Suprapubic skin (tissue), 4 donors: ENCODE measurements around the gene CKM. TPM values are rescaled to one million over a fixed set of nuclear protein-coding genes. Genes with fewer than 3 reads are reported as not detected.

Source experiments
- DNase-seq, 2 donors: peaks; one replicate each; pipeline ENCODE4 v3.0.0-alpha.2; 2019; ENCODE audit warnings: low spot score in 2 of 2
- H3K27ac ChIP-seq: fragments of 200-600 bp; sonication (generic); one replicate; pipeline ENCODE4 v1.5.1; 2019
- H3K27me3 ChIP-seq: fragments of 200-600 bp; sonication (generic); one replicate; pipeline ENCODE4 v1.5.1; 2019
- H3K36me3 ChIP-seq: fragments of 200-600 bp; sonication (generic); one replicate; pipeline ENCODE4 v1.5.1; 2019
- H3K4me1 ChIP-seq: fragments of 200-600 bp; sonication (generic); one replicate; pipeline ENCODE4 v1.5.1; 2019
- H3K4me3 ChIP-seq: fragments of 200-600 bp; sonication (generic); one replicate; pipeline ENCODE4 v1.5.1; 2019; ENCODE audit warnings: mild to moderate bottlenecking
- H3K9me3 ChIP-seq: fragments of 200-600 bp; sonication (generic); one replicate; pipeline ENCODE4 v1.5.1; 2019
- EP300 ChIP-seq: sonication (generic); formaldehyde crosslinking; IDR thresholded peaks from one replicate; pipeline ENCODE4 v1.6.1; 2017; ENCODE audit warnings: antibody characterized with exemption
- POLR2A ChIP-seq, 2 donors: fragments of 450-650 bp; IDR thresholded peaks; one replicate each; pipeline ENCODE4 v1.6.1; 2017; ENCODE audit warnings: antibody characterized with exemption in 2 of 2, mild to moderate bottlenecking in 2 of 2, moderate library complexity in 2 of 2
- POLR2AphosphoS5 ChIP-seq, 3 donors: sonication (generic); formaldehyde crosslinking; IDR thresholded peaks; one replicate each; pipeline ENCODE4 v1.6.1; 2017; ENCODE audit warnings: antibody characterized with exemption in 3 of 3
- WGBS: methylation state at CpG from one replicate; pipeline ENCODE4 v1.1.5; 2018; 5-methylcytosine and 5-hydroxymethylcytosine counted together
- total RNA-seq, 4 donors: library from RNA; depleted of rRNA; stranded (reverse); fragments of >200 nt; gene quantifications; one replicate each; pipeline ENCODE4 v1.1.0, GENCODE V29; 2016
- TF ChIP-seq, protein P1 (sequence below), 2 donors: fragments of 200-600 bp in 1 of 2; fragments of 450-650 bp in 1 of 2; sonication (generic) in 1 of 2; IDR thresholded peaks; one replicate each; pipeline ENCODE4 v1.5.1; 2016 to 2019; ENCODE audit warnings: antibody characterized with exemption in 2 of 2, mild to moderate bottlenecking in 1 of 2, moderate library complexity in 1 of 2

The CKM gene
- total RNA-seq, 4 donors from 2014 or later = not detected

DNA sequence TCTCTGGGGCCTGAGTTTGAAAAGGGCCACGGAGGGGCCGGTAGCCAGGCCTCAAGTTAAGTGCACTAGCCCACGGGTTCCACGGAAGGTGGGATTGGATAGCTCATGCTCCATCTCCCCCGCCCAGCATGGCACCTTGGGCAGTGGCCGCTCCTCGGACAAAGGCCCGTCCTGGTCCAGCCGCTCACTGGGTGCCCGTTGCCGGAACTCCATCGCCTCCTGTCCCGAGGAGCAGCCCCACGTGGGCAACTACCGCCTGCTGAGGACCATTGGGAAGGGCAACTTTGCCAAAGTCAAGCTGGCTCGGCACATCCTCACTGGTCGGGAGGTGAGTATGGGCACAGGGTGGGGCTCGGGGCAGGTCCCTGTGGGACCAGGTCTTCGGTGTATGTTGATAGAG is 63.8 kb downstream of the CKM start:
- H3K4me1 ChIP-seq = peaks cover 10% of the 10 kb centered on the region
- H3K9me3 ChIP-seq = no peaks in the 10 kb centered on the region
- no peak overlapping the region for H3K27ac ChIP-seq
- TF ChIP-seq POLR2AphosphoS5 (IDR thresholded peaks at IDR 0.05) = no peak
- TF ChIP-seq EP300 = no peak
- TF ChIP-seq, protein P1, sequence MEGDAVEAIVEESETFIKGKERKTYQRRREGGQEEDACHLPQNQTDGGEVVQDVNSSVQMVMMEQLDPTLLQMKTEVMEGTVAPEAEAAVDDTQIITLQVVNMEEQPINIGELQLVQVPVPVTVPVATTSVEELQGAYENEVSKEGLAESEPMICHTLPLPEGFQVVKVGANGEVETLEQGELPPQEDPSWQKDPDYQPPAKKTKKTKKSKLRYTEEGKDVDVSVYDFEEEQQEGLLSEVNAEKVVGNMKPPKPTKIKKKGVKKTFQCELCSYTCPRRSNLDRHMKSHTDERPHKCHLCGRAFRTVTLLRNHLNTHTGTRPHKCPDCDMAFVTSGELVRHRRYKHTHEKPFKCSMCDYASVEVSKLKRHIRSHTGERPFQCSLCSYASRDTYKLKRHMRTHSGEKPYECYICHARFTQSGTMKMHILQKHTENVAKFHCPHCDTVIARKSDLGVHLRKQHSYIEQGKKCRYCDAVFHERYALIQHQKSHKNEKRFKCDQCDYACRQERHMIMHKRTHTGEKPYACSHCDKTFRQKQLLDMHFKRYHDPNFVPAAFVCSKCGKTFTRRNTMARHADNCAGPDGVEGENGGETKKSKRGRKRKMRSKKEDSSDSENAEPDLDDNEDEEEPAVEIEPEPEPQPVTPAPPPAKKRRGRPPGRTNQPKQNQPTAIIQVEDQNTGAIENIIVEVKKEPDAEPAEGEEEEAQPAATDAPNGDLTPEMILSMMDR (IDR thresholded peaks at IDR 0.05) = no peak
- no peak for TF ChIP-seq POLR2A (IDR thresholded peaks at IDR 0.05)
- peaks cover 14% of the 10 kb centered on the region for H3K36me3 ChIP-seq
- no peak overlapping the region for H3K4me3 ChIP-seq
- no peak for DNase-seq
- H3K27me3 ChIP-seq = no peaks in the 10 kb centered on the region
- 96% methylated on average over 5 of the region's 19 CpGs for WGBS

DNA sequence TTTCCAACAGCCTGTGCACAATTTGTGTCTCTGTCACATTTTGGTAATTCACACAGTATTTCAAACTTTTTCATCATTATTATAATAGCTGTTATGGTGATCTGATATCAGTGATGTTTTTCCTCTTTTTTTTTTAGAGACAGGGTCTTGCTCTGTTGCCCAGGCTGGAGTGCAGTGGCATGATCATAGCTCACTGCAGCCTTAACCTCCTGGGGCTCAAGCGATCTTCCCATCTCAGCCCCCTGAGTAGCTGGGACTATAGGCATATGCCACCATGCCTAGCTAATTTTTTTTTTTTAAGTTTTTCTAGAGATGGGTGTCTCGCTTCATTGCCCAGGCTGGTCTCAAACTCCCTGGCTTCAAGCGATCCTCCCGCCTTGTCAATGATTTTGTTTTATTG is 65.8 kb downstream of the CKM start:
- 96% methylated on average over 4 of the region's 4 CpGs for WGBS
- Histone ChIP-seq H3K9me3 (no peaks in the 10 kb centered on the region), H3K27ac (no peak overlapping the region), H3K27me3 (no peaks in the 10 kb centered on the region), H3K36me3 (peaks cover 8% of the 10 kb centered on the region), H3K4me3 (no peak overlapping the region), H3K4me1 (peaks cover 30% of the 10 kb centered on the region)
- TF ChIP-seq POLR2A (IDR thresholded peaks at IDR 0.05) (no peak), POLR2AphosphoS5 (IDR thresholded peaks at IDR 0.05) (no peak), EP300 (no peak)
- TF ChIP-seq, protein P1 (IDR thresholded peaks at IDR 0.05) = no peak
- DNase-seq = no peak

Other genes starting within 250 kb of the CKM start
- 1 to 10 TPM; 4.3 to 5.8 (median 4.9) TPM for gene ZNF296, start 246.4 kb downstream of the CKM start, total RNA-seq
- gene GEMIN7, start 243.6 kb downstream of the CKM start, total RNA-seq = 10 to 100 TPM; 18.8 to 29.8 (median 20.5) TPM
- 10 to 100 TPM; 24.6 to 43.1 (median 33.5) TPM for gene PPP1R37, start 229.7 kb downstream of the CKM start, total RNA-seq
- 10 to 100 TPM; 22.4 to 60.4 (median 51.1) TPM for gene NKPD1, start 161.9 kb downstream of the CKM start, total RNA-seq
- gene TRAPPC6A, start 144.6 kb downstream of the CKM start, total RNA-seq = 10 to 100 TPM; 55.9 to 82.3 (median 71.8) TPM
- 10 to 100 TPM; 15.3 to 20.1 (median 15.9) TPM for gene BLOC1S3, start 144.1 kb downstream of the CKM start, total RNA-seq
- 1 to 10 TPM in 3 of 4 donors, under 1 TPM in 1; 0.44 to 3.5 (median 1.7) TPM for gene EXOC3L2, start 77.5 kb downstream of the CKM start, total RNA-seq
- gene MARK4, start 71.6 kb downstream of the CKM start, total RNA-seq = 10 to 100 TPM; 37.4 to 56.2 (median 49.0) TPM
- gene KLC3, start 17.9 kb upstream of the CKM start, total RNA-seq = 100 to 1,000 TPM in 3 of 4 donors, 10 to 100 TPM in 1; 73.4 to 132 (median 109) TPM
- 10 to 100 TPM; 10.2 to 22.3 (median 14.1) TPM for gene ERCC2, start 47.7 kb upstream of the CKM start, total RNA-seq
- gene PPP1R13L, start 82.2 kb upstream of the CKM start, total RNA-seq = 100 to 1,000 TPM; 195 to 597 (median 280) TPM
- 10 to 100 TPM in 2 of 4 donors, 1 to 10 TPM in 2; 4.7 to 12.2 (median 8.0) TPM for gene POLR1G, start 83.8 kb upstream of the CKM start, total RNA-seq
- 100 to 1,000 TPM; 102 to 120 (median 106) TPM for gene ERCC1, start 101.0 kb upstream of the CKM start, total RNA-seq
- gene FOSB, start 145.1 kb upstream of the CKM start, total RNA-seq = 100 to 1,000 TPM; 326 to 676 (median 518) TPM
- gene RTN2, start 174.2 kb upstream of the CKM start, total RNA-seq = 10 to 100 TPM in 2 of 4 donors, 1 to 10 TPM in 2; 5.4 to 12.2 (median 10.7) TPM
- gene PPM1N, start 175.6 kb upstream of the CKM start, total RNA-seq = 1 to 10 TPM; 2.9 to 6.3 (median 5.6) TPM
- gene VASP, start 184.6 kb upstream of the CKM start, total RNA-seq = 10 to 100 TPM; 34.8 to 51.3 (median 43.6) TPM